ENCODE measurements around the gene ADRB2.

- TF ChIP-seq ZNF565 (CRISPR knock-in tag; conservative IDR thresholded peaks at IDR 0.05; ENCODE audit: low read depth) (no peak), ZNF70 (CRISPR knock-in tag; IDR thresholded peaks at IDR 0.05) (no peak), CSRNP3 (CRISPR knock-in tag; IDR thresholded peaks at IDR 0.05) (no peak), TSHZ2 (CRISPR knock-in tag; IDR thresholded peaks at IDR 0.05) (no peak), ZNF8 (CRISPR knock-in tag; IDR thresholded peaks at IDR 0.05) (no peak), PATZ1 (CRISPR knock-in tag; IDR thresholded peaks at IDR 0.05; ENCODE audit: borderline replicate concordance) (no peak), ISL1 (CRISPR knock-in tag; IDR thresholded peaks at IDR 0.05) (no peak), RARB (CRISPR knock-in tag; IDR thresholded peaks at IDR 0.05) (no peak), ZFP3 (CRISPR knock-in tag; IDR thresholded peaks at IDR 0.05) (no peak), ZC3H10 (CRISPR knock-in tag; IDR thresholded peaks at IDR 0.05) (no peak), OSR1 (CRISPR knock-in tag; IDR thresholded peaks at IDR 0.05) (no peak)
These were observed 37.9 kb downstream of the ADRB2 start for GRCh38 chr5:148864113-148864841.
